HG03175 (cell line): ENCODE results near the gene IGLON5.

Experiments used
- ATAC-seq: cut with Tn5 transposase; IDR thresholded peaks from one replicate; pipeline ENCODE4 v1.9.1; 2021; ENCODE audit warnings: mild to moderate bottlenecking, moderate library complexity; ENCODE audit not compliant: unreplicated experiment

Gene IGLON5

DNA sequence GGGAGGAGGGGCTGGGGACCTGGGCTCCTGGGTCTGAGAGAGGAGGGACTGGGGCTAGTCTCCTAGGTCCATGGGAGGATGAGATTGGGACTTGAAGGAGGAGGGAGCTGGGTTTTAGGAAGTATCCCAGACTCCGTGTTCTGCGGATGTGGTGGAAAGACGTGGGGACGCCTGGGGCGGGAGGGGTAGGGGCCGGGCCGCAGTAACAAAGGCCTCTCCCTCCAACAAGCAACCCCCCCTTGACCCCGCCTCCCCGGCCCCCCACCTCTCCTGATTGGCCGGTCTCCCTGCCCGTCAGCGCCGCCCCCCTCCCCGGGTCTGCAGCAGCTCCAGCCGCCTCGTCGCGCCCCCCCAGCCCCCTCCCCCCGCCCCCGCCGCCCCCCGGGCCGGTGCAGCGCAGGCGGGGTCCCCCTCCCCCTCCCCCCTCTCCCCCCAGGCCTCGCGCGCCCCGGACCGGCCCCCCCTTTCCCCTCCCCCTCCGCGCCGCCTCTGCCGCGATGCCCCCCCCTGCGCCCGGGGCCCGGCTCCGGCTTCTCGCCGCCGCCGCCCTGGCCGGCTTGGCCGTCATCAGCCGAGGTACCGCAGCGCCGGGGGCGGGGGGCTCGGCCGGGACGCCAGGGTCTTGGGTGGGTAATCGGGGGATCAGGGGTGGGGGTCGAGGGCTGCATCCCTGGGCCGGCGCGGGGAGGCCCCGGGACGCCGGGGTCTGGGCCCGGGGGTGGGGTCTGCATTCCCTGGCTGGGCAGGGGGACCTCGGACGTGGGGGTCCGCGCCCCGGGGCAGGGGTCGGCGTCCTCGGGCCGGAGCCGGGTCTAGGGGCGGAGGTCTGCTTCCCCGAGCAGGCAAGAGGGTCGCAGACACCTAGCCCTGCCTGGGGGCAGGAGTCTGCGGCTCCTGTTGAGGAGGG is at the start of gene IGLON5:
Gene IGLON5, plus strand, starts transcription at position 294 of the 907 bp plus-strand sequence. Its CDS starts 204 bp downstream, at position 498.
- ATAC-seq: no peak

- no peak for ATAC-seq
Observed at GRCh38 chr19:51263808-51264207, 47.6 kb upstream of the IGLON5 start.

GRCh38 chr19:51271067-51271466 is 40.4 kb upstream of the IGLON5 start:
- no peak for ATAC-seq

DNA sequence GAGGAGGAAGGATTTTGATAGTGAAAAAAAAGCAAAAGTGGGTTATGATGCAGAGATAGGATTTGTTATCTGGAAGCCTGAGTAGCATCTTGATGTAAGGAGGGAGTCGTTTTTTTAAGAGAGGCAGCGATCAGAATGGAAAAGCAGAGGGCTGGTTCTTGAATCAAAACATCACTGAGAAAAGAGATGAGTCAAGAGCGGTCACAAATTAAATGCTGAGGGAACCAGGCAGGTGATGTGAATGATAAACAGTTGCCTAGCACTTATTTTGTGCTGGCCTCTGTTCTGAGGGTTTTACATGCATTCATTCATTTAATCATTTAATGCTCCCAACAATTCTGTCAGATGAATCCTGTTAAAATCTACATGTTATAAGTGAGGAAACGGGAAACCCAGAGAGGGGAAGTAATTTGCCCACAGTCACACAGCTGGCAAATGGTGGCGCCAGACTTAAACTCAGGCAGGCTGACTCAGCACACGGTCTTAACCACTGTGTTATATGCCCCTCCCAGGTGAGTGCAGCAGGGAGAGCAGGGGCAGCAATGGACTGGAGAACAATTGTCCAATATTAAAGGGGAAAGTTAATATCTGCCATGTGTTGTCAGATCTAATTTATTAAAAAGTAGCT is 39.1 kb upstream of the IGLON5 start:
- ATAC-seq: no peak

DNA sequence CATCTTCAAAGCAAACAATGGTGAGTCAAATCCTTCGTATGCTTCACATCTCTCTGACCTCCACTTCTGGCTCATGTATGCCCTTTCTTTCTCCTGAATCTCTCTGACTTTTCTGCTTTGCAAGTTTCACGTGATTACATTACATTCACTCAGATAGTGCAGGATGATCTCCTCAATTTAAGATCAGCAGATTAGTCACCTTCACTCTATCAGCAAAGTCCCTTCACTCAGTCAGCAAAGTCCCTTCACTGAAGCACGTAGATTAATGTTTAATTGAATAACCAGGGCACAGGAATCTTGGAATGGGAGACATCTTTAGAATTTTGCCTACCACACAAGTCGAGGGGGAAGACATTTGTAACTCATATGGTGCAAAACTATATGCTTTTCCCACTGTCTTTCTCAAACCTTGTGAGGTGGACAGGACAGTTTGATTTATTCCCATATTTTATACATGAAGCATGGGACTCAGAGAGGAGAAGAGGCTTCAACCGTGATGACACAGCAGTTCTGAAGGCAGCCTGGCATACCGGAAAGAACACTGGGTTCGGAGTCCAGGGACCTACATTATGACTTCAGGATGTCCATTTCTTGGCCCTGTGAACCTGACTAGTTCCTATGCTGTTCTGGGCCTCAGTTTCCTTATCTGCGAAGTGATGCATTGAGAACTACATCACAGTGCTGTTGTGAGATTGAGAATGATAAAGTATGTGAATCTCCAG is 37.2 kb upstream of the IGLON5 start:
- no peak for ATAC-seq

DNA sequence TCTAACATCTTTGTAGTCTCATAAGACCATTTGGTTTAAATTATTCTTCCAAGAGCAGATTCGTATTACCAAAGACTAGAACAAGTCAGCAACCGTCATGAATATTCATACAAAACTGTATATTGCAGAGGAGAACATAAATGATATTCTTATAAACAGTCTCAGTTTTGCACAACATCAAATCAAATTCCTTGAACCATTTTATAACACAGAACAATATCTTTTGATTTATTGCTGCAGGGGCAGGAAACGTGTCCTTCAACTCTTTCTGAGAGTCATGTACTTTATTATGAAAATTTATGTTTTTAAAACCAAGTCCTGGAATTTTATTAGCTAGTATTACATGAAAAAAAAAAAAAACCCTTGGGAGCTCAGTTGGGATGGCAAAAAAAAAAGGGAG is 34.3 kb upstream of the IGLON5 start:
- no peak for ATAC-seq

DNA sequence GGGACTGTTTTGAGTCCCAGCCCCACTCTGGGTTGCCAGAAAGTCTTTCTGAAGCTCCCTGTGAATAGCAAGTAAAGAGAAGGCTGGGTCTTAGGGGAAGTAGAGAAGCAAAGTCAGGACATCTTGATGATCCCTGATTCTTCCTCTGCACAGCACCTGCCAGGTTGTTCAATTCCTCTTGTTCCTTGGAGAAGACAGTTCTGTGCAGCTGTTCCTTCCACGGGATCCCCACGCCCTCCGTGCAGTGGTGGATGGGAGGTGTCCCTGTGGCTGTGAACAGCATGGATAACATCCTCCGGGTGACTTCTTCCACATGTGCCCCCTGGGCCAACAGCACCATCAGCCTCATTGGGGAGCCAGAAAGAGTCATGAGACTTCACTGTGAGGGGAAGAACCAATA is 29.1 kb upstream of the IGLON5 start:
- no peak for ATAC-seq

DNA sequence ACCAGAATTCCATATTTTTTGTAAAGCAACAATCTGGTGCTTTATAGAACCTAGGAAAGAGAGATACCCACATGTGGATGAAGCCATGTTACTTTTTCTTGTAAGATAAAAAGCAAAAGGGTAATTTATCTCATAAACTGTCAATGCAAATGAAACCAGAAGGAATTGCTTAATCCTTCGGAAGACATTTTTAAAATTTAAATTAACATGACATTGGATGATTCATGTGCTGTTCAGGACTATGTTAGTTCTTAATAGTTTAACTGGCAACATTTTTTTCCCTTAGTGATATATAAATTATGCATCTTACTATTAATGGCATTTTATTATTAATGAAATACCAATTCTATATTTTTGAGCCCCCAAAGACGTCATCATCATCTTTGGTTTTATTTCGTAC is 25.8 kb upstream of the IGLON5 start:
- ATAC-seq: no peak

GRCh38 chr19:51289635-51290034 is 21.8 kb upstream of the IGLON5 start:
- no peak for ATAC-seq

- ATAC-seq: no peak
Observed at GRCh38 chr19:51292971-51293370, 18.5 kb upstream of the IGLON5 start.

GRCh38 chr19:51293571-51294210 is 17.8 kb upstream of the IGLON5 start:
- no peak for ATAC-seq

GRCh38 chr19:51294211-51294976 is 17.1 kb upstream of the IGLON5 start:
- no peak for ATAC-seq

GRCh38 chr19:51294977-51295375 is 16.5 kb upstream of the IGLON5 start:
- ATAC-seq: no peak

DNA sequence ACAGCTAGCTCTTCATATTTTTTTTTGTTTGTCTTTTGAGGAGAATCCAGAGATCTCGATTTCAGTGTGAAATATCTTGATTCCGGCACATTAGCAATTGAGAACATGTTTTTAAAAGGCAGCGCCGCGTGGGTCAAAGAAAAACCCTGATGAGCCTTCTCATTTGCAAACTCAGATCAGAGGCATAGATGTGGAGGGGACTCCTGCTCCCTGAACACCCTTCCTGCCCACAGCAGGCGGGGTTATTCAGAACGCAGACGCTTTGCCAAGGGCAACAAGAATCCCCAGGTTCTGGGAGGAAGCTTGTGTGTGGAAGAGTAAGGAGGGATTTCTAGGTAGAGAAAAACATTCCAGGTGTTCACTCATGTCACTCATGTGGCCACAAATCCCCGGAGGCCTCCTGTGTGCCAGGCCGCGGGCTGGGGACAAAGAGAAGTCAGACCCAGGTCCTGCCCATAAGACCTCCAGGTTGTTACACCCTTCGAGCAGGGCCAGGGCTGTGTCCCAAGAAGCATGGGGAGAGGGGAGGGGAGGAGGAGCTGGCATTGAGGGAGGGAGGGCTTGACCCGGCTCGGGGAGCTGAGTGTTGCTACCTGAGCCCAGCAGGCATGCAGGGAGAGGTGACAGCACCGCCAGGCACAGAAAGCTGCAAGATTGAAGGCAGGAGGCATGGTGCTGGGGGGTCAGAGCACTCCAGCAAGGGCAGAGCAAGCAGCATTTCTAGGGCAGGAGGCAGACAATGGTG is 15.9 kb upstream of the IGLON5 start:
- ATAC-seq: no peak

- no peak for ATAC-seq
Observed at GRCh38 chr19:51296336-51297093, 14.9 kb upstream of the IGLON5 start.

DNA sequence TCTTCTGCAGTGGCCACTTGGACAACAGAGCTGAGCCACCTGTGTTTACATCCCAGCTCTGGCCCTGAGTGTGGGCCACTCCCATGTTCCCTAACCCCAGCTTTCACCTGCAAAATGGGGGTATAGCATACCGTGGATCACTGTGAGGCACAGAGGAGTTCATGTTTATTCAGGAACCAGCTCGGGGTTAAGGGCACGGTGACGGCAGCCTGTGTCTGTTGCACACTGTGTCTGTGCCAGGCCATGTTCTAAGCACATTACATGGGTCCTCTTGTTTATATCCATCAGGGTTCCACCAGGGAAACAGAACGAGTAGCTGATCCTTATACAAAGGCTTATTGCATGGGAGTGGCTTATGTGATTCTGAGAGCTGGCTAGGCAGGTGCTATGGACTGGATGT is 14.0 kb upstream of the IGLON5 start:
- no peak for ATAC-seq

- ATAC-seq: no peak
Observed at GRCh38 chr19:51301266-51301665, 10.2 kb upstream of the IGLON5 start.

DNA sequence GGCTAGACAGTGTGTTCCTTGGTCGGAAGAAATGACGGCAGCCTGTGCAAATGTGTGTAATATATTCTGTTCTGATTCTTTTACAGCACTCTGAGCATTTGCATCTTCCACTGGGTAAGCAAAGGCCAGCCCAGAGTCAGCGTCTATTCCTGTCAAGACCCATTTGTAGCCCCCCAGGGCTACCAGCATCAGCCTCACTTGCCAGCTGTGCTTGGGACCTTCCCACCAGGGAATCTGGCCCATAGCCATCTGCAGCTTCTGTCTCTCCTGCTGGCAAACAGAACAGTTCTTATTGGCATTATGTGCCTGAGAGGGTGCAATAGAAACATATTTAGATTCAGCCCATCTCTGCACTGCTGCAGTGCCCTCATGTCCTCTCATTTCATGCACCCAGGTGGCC is 6.0 kb upstream of the IGLON5 start:
- no peak for ATAC-seq

DNA sequence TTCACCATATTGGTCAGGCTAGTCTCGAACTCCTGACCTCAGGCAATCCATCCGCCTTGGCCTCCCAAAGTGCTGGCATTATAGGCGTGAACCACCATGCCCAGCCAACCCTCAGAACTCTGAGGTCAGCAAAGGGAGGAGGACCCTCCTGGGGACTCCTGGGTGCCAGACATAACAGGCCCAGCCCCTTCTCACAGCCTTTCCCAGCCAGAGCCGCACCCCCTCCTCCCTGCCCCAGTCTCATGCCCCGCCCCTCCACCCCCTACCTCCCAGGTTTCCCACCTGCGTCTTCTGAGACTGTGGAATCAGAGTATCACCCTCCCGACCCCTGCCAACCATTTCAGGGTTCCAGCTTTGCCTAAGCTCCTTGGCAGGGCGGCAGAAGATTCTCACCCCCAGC is 5.2 kb downstream of the IGLON5 start:
- ATAC-seq: no peak
